Coronary artery (tissue), 2 donors: Measurements from ENCODE around the gene IL17RC.

ENCODE experiments used
- DNase-seq: peaks from one replicate; pipeline ENCODE4 v3.0.0-alpha.2; 2017; ENCODE audit warnings: low spot score
- H3K27ac ChIP-seq, 2 donors: fragments of 200-600 bp; sonication (generic); one replicate each; pipeline ENCODE4 v1.5.1; 2016 to 2019
- H3K4me3 ChIP-seq: fragments of 200-600 bp; sonication (generic); 2 replicates; pipeline ENCODE4 v1.5.1; 2016; ENCODE audit warnings: mild to moderate bottlenecking, moderate library complexity
- TF ChIP-seq, protein P1 (sequence below): fragments of 200-600 bp; sonication (generic); IDR thresholded peaks from one replicate; pipeline ENCODE4 v1.5.1; 2019; ENCODE audit warnings: antibody characterized with exemption

IL17RC gene

DNA sequence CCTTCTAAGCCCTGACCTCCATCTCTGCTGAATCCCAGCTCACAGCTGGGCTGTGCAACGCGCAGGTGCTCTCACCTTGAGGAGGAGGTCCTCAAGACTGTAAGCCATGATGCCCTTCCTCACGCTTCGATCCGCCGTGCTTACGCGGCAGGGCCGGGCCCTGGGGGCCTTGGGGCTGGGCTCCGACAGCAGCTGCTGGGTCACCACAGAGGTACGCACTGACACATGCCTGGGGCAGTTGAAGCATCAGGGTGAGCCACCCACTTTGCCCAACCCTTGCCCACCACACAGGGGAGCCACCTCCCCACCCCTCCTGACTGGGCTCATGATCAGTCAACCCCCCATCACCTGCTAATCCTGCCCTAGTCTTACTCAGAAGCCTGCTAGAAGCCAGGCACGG, 39.9 kb upstream of the IL17RC start:
- no peak overlapping the region for H3K27ac ChIP-seq
- no peak overlapping the region for H3K4me3 ChIP-seq
- TF ChIP-seq, protein P1, sequence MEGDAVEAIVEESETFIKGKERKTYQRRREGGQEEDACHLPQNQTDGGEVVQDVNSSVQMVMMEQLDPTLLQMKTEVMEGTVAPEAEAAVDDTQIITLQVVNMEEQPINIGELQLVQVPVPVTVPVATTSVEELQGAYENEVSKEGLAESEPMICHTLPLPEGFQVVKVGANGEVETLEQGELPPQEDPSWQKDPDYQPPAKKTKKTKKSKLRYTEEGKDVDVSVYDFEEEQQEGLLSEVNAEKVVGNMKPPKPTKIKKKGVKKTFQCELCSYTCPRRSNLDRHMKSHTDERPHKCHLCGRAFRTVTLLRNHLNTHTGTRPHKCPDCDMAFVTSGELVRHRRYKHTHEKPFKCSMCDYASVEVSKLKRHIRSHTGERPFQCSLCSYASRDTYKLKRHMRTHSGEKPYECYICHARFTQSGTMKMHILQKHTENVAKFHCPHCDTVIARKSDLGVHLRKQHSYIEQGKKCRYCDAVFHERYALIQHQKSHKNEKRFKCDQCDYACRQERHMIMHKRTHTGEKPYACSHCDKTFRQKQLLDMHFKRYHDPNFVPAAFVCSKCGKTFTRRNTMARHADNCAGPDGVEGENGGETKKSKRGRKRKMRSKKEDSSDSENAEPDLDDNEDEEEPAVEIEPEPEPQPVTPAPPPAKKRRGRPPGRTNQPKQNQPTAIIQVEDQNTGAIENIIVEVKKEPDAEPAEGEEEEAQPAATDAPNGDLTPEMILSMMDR = no peak
- DNase-seq = no peak

DNA sequence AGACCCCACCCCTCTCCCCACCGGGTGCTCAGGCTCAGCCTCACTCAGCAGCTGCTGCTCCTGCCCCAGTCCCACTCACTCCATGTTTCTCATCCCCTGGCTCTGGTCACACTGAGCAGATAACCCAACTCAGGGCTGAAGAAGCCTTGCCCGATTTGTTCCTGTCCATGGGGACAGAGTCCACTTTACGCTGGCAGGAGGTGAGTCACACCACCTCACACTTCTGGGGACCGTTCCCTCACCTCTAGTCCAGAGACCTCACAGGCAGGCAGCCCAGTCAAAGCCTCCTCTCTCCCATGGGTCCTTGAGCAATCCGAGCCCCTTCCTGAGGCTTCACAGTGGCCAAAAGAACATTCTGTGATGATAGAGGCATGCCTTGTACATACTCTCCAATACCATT, 38.2 kb upstream of the IL17RC start:
- TF ChIP-seq, protein P1 = no peak
- no peak overlapping the region for H3K27ac ChIP-seq
- DNase-seq = no peak
- no peak overlapping the region for H3K4me3 ChIP-seq

DNA sequence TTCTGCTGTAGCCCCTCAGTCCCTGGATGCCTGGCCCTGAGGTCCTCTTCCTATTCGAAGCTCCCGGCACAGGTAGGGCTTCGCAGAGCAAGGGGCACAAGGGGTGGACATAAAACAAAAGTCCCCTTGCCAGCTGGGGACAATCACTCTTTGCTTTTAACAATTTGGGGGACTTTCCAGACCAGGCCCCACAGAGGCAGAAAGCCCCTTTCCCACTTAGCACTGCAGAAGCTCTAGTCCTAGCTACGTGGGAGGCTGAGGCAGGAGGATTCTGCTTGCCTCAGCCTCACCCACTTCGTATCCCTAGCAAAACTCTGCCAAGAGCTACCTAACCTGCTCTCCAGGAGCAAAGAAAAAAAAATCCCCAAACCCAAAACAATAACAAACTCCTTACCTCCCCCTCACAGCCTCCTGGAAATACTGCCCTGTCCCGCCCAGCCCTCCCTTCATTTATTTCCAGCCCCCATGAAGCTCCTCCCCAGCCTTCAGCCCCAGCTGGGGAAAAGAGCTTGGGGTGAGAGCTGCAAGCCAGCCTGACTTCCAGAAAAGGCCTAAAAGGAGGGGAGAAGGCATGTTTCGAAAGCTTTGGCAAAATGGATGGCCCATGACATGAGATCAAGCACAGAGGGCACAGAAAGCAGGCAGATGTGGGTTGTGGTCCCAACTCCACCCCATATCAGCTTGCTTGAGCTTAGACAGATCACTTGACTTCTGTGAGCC, 36.9 kb upstream of the IL17RC start, which contains the start of gene CIDEC:
Gene CIDEC (minus strand): TSS at position 424 of the 720 bp plus-strand sequence. CDS start 1,767 bp downstream, outside the sequence.
- no peak for DNase-seq
- TF ChIP-seq, protein P1 = no peak
- no peak within 1 kb of the TSS for H3K4me3 ChIP-seq
- H3K27ac ChIP-seq = no peak within 1 kb of the TSS

DNA sequence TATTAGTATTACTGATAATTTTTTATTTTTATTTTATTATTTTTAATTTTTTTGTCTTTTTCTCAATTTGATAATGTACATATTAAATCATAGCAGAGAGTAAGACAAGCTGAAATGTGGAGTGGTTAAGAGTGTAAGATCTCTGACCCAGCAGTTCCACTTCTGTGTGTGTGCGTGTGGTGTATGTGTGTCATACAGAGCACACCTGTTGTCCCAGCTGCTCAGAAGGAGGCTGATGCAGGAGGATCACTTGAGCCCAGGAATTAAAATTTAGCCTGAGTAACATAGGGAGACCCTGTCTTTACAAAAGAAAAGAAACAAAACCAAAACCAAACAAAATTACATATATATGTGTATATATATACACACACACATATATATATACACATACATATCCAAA, 35.5 kb upstream of the IL17RC start:
- TF ChIP-seq, protein P1 = no peak
- no peak for DNase-seq
- Histone ChIP-seq H3K4me3 (no peak overlapping the region), H3K27ac (no peak overlapping the region)

DNA sequence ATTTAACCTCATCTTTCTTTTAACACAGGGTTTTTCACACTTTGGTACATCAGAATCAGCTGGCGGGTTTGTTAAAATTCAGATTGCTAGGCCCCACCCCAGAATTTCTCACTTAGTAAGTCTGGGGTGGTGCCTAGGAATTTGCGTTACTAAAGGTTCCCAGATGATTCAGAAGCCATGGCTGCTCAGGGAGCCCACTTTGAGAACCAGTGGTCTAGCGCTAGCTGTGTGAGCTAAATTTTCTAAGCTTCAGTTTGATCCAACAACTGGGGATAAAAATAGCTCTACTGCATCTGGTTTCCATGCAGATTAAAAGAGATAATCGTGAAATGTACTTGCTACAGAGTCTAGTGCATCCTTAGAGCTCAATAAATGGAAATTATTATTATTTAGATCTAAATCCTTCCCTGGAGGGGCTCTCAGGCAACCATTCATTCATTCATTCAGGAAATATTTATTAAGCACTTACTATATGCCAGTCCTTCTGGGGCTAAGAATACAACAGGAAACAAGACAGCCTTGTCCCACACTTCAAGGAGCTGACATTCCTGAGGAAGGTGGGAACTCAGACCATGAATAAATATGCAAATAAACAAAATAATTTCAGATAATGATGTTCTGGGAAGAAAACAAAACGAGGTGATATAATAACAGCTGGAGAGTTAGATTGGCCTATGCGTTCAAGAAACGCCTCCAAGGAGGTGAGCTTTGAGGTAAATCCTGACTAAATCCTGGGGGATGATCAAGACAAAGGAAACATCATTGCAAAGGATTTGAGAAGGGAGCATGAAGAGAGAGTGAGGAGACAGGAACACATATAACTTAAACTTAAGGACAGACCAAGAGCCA, 33.0 kb upstream of the IL17RC start:
- Histone ChIP-seq H3K27ac (no peak overlapping the region), H3K4me3 (no peak overlapping the region)
- no peak for DNase-seq
- TF ChIP-seq, protein P1 = no peak

DNA sequence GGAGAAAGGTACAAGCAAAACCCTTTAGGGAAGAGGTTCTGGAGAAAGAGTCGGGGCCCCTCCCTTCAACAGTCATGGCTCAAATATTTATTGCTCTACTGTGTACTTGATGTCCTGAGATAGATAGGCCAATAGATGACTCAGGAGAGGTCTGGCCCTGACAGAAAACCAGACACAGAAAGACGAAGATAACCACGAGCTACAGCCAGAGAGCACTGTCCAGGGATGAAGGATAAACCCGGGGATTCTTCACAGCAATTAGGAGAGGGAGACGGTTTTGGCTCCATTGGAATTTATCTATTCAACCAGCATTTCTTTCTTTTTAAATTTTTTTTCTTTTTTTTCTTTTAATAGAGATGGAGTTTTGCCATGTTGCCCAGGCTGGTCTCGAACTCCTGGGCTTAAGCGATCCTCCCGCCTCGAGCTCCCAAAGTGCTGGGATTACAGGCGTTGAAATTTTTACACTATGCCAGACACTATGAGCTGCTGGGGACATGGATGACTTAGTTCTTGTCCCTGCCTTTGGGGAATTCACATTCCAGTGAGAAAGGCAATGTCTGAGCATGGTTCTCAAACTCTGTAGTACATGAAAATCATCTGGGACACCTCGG, 32.2 kb upstream of the IL17RC start:
- DNase-seq = no peak
- TF ChIP-seq, protein P1 = no peak
- H3K27ac ChIP-seq = no peak overlapping the region
- H3K4me3 ChIP-seq = no peak overlapping the region
